OCI-M1 (cell line): ENCODE measurements around the gene PPP2R2D.
A peak's percentile ranks its signal among the peaks of the same experiment; 100 is the strongest.
"Not testable (repeated sequence)": the region's sequence is repeated elsewhere in the genome, so short reads cannot be mapped to it uniquely, and the experiment has no call there.

ENCODE experiments used
- DNase-seq: peaks from one replicate; lab custom pipeline; 2025; lab: John Stamatoyannopoulos, UW

Gene PPP2R2D

DNA sequence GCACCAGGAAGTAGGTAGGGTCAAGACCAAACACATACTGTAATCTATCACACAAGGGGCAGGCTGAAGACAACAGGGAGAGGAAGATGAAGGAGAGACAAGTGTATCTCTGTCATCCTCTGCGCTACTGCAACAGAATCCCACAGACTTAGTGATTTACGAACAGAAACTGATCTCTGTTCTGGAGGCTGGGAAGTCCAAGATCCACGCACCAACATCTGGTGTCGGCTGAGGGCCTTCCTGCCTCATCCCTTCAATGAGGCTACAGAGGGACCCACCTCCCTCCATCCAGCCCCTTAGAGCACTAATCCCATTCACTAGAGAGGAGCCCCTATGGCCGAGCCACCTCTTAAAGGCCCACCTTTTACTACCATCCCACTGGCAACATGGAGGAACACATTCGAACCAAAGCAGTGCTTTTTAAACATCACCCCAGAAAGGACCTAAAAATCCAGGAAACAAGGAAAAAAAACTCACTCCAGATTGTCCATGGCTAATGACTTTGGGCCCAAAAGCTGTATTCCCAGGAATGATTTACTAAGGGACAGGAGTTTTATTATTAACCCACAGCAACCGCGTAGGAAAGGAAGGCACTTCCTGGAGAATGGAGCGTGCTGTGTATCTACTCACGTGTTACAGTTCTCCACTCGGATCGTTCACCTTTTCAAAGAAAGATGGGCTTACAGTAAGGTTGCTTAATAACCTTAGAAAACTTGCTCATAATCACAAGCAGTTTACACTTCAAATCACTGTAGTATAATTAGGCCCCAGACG is 76.7 kb downstream of the PPP2R2D start:
- no peak for DNase-seq

DNA sequence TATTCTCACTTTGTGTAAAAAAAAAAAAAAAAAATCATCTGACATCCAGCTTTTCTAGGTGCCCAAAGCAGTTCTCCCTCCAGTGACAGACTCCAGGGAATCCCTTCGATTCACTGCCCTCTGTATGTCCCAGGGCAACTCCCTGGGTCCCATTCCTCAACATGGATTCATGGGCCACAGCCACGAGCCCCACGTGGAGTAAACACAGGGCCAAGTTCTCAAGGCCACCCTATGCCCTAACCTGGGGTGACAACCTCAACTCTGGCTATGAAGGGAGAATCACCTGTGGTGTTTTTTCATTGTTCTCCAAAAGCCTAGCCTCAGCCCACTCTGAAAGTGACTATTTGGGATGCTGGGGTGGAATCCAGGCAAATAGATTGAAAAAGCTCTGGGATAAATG is 77.6 kb downstream of the PPP2R2D start:
- DNase-seq: no peak

DNA sequence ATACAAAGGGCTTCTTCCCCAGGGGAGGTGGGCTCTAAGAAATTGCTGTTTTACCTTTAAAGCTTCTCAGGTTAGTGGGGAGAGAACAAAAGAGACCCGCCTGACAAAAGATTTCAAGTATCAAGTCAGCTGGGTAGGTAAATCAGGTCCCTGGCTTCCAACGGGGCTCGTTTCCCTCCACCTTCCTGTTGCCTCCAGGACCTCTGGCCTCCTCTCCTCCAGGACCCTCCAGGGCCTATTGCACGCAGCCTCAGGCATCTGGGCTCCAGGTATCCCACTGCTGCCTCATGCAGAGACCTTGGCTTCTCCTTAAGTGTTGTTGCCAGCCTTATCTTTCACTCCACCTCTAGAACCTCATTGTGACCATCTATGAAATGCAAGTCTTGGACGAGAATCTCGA is 78.0 kb downstream of the PPP2R2D start:
- DNase-seq: no peak

DNA sequence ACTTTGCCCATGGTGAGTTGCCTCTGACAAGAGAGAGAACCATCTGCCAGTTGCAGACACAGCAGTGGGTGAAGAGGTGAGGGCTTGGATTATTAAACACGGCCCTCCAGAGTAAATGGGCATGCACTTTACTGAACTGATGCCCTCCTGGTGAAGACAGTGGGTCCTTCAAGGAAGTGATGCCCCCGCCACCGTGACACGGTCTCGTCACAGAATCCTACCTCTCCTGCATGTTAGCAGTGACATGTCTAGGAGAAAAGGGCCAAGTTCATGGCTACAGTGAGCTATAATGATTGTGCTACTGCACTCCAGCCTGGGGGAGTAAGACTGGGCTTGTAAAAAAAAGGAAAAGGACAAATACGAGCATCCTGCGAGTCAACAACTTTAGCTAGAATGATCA is 78.5 kb downstream of the PPP2R2D start:
- DNase-seq: no peak

DNA sequence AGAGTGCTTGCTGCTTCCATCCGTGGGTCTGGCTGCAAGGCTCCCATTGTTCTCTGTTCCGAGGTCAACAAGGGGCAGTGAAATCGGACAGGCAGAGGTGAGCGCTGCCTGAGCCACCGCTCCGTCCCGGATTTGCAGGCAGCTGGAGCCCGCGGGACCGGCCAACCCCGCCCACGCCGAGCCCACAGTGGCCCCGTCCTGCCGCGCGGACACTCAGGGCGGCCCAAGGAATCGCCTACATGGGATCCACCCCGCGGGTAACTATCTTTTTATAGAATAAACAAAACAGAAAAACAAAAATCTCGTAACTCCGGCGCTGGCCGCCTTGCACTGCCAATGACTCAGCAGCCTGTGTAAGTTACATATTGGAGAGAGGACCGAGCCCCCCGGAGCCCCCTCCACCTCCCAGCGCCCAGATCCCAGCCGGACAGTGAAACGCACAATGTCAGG is 79.0 kb downstream of the PPP2R2D start:
- DNase-seq: no peak

DNA sequence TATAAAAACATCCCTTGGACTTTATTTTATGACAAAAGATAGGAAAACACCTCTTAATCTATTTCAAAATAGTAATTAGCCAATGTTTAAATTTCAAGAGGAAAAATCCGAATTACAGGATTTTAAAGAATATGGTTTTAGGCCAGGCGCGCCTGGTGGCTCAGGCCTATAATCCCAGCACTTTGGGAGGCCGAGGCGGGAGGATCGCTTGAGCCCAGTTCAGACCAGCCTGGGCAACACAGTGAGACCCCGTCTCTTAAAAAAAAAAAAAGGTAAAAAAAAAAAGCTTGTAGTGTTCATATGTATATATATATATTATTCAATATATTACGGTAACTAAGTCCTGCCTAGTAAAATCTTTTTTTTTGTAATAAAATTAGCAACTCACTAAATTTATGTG is 79.5 kb downstream of the PPP2R2D start:
- DNase-seq: no peak

DNA sequence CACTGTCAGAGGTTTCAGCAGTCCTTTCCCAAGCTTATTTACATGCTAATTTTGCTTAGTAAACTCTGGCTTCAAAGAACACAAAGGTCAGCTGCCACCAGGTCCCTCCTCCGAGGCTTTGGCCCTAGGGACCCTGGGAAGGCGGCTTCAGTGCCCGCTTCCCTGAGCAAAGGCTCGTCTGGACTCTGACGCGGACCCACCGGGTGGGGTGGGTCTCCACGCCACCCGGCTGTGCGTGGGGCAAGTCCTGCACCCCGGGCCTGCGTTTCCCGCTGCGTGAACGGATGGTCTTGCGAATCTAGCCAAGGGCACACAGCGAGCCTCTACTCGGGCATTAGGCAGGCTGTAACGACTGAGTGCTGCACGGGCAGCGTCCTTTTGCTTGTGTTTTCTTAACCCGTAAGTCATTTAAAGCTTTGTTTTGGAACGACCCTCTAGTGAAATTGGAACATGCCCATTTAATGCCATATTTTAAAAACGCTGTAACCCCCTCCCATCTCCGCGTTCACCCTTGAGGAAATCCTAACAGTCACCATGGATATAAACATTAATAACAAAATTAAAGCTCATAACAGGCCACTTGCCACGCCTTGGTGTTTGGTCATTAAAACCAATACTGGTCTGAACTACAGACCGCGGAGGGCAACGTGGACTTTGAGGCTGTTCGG is 80.1 kb downstream of the PPP2R2D start:
- no peak for DNase-seq

DNA sequence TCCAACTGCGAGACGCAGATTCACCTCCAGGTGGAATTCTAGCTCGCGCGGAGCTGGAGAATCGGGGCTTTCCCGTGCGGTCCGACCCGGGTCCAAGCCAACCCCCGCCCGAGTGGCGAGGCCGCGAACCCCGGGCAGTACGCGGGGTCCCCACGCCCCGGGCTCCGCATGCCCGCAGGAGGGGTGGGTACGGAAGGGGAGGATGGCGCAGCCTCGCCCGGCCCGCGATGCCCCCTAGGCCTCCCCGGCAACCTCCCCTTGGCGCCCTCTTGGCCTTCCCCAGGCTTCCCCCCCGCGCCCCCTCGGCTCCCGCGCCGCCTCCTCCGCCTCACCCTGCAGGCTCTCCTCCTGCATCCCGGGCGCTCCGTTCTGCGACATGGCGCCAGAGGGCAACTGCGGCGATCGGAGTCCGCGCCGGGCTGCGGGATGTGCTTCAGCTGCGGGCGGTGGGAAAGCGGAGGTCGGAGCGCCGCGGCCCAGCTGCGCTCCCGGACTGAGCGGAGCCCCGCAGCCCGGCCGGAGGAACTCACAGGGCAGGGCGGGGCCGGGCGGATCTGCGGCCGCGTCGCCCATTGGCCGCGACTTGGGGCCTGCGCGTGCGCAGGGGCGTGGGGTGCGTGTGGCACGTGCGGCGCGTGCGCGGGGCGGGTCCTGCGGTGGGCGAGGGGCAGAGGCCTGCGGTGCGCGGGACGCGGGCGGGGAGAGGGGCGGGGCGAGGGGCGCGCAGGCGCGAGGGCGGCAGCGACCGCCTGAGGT is 80.8 kb downstream of the PPP2R2D start, which contains the start of gene BNIP3:
TSS of gene BNIP3 (minus strand) at position 495 of the 756 bp plus-strand sequence. CDS start at position 378, 117 bp downstream.
- peak; percentile 62 for DNase-seq

DNA sequence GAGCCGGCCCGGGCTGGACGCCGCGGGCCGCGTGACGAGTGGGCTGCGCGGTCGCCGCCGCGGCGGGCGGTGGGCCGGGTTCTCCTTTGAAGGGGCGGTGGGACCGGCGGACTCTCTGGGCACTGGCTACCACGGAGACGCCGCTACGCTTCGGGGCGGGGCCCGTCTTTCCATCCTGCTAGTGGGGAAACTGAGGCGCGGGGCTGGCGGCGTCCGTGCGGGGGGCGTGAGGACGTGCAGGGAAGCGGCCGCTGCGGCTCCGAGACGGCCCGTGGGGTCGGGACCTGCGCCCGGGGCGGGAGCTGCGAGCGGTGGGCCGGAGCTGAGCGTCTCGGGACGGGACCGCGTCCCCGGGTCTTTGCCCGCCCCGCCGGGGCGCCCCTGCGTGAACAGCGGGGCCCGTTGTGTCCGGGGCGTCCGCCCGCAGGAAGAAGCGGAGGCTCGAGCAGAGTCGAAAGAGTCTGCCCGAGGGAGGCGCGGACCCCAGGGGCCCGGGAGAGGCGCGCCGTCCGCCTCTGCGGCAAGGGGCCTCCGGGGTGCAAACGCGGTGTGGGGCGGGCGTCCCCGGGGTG is 81.5 kb downstream of the PPP2R2D start:
- DNase-seq: no peak

DNA sequence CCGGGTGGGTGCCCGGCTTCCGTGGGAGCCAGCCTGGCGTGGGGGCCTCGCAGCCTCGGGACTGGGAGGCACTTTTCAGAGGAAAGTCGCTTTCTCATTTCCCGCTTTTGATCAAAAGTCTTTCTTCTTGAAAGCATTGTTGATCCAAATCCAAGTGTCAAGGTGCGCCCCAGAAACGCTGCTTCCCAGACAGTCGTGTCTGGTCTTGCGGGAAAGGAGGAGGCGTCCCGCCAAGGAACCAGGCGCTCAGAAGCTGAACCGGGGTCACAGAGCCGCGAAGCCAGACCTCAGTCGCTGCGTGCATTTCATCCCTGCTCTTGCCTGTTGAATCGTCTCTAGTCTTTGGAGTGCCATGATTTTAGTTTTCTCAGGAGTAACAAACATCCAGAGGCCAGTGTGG is 82.0 kb downstream of the PPP2R2D start:
- DNase-seq: no peak

DNA sequence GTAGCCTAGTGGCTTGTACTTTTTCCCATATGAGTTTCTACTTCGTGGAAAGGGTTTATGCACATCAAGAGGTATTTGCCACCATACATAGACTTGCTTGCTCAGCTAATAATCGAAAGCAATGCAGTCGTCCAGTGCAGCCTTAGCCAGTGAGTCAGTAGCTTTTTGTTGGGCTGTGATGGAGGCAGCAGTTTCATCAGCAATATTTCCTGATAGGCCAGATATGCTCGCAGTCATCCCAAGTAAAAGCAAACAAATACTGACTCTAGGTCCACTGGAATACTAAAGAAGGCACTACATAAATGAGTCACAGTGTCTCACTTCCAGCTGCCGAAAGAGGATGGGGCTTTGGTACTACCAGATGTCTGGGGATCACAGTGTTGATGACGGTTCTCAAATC is 83.0 kb downstream of the PPP2R2D start:
- DNase-seq: no peak

DNA sequence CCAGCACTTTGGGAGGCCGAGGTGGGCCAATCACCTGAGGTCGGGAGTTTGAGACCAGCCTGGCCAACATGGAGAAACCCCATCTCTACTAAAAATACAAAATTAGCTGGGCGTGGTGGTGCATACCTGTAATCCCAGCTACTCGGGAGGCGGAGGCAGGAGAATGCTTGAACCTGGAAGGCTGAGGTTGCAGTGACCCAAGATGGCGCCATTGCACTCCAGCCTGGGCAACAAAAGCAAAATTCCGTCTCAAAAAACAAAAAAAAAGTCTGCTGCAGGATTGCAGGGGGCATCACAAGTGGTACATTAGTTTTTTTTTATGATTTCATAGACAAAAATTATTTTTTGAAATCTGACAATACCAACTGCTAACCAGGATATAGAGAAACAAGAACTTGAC is 86.0 kb downstream of the PPP2R2D start:
- not testable (repeated sequence) for DNase-seq

DNA sequence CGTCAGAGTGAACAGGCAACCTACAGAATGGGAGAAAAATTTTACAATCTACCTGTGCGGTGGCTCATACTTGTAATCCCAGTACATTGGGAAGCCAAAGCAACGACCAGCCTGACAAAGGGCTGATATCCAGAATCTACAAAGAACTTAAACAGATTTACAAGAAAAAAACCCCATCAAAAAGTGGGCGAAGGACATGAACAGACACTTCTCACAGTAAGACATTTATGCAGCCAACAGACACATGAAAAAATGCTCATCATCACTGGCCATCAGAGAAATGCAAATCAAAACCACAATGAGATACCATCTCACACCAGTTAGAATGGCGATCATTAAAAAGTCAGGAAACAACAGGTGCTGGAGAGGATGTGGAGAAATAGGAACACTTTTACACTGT is 86.5 kb downstream of the PPP2R2D start:
- DNase-seq: not testable (repeated sequence)

DNA sequence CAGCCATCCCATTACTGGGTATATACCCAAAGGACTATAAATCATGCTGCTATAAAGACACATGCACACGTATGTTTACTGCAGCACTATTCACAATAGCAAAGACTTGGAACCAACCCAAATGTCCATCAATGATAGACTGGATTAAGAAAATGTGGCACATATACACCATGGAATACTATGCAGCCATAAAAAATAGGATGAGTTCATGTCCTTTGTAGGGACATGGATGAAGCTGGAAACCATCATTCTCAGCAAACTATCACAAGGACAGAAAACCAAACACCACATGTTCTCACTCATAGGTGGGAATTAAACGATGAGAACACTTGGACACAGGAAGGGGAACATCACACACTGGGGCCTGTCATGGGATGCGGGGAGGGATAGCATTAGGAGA is 87.0 kb downstream of the PPP2R2D start:
- not testable (repeated sequence) for DNase-seq

DNA sequence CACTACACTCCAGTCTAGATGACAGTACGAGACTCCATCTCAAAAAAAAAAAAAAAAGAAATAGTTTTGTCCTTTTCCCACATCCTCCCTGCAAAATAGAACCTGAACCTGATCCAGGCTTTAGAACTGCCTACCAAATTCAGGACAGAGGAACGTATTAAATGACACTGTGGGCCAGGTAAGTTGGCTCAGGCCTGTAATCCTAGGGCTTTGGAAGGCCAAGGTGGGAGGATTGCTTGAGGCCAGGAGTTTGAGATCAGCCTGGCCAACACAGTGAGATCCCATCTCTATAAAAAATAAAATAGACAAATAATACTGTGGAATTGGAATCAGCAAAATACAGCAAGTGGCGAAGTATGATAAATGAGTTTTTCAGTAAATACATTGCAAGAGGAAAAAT is 90.9 kb downstream of the PPP2R2D start:
- DNase-seq: no peak

DNA sequence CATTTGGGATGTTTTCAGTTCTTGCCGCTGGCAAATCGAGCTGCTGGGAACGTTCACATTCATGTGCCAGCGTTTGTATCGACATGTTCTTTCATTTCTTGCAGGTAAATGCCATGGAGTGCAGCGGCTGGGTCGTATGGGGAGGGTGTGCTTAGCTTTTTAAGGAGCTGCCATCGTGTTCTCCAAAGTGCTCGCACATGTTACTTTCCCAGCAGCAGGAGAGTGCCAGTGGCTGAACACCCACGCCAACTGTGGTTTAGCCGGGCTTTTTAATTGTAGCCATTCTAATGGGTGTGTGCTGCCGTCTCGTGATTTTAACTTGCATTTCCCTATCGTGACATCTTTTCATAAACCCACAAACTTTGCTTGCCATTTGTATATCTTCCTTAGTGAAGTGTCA is 92.5 kb downstream of the PPP2R2D start:
- DNase-seq: no peak

DNA sequence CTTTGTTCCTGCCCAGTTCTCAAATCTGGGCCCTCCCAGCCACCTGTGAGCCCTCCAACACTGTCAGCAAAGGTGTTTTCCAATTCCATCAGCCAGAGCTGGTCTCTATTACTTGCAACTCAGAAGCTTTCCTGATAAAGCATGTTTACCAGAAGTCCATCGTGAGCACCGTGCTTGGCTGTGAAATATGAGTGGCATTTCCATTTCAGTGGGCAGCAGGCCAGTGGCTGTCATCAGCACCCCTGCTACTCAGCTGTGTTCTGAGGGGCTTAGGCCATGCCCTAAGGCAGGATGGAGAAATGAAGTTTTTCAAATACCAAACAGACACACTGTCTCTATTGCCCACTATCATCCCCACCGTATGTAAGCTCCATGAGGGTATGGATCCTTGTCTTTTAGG is 93.6 kb downstream of the PPP2R2D start:
- no peak for DNase-seq

DNA sequence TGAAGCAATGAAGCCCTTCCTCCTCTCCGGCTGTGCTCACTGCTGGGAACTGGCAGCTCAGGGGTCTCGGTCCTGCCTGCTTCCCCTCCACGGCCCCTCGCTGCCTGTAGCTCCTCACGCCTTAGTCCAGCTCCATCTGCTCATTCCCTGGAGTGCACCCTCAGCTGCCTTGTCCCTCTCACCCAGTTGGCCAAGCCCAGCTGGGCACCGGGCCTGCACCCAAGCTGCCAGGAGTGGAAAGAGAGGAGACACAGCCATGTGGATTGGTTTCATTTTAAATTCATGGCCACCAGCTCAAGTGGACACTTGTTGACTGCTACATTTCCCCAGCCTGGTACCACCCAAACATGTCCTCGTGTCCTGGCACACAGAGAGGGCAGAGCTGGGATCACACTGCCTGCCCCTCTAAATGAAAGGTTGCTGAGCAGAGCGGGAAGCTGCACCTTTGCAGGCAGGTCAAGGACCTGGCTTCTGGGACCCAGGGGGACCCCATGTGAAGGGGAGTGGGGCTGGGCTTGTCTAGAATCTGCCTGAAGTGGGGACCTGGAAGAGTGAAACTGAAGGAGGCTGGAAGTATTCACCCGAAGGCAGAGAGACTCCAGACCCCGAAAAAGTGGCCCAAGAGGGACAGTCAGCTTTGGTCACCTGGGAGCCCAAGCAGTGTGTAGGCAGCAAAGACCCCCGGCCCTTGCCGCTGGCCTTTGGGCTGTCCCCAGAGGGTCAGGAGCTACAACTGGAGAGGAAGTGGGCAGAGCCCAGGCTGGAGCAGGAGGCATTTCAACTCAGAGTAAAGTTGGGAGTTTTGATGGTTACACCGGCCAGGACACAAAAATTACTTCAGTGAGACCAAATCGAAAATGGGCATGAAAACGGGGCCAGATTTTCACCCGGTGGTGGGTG is 95.9 kb downstream of the PPP2R2D start:
- no peak for DNase-seq

DNA sequence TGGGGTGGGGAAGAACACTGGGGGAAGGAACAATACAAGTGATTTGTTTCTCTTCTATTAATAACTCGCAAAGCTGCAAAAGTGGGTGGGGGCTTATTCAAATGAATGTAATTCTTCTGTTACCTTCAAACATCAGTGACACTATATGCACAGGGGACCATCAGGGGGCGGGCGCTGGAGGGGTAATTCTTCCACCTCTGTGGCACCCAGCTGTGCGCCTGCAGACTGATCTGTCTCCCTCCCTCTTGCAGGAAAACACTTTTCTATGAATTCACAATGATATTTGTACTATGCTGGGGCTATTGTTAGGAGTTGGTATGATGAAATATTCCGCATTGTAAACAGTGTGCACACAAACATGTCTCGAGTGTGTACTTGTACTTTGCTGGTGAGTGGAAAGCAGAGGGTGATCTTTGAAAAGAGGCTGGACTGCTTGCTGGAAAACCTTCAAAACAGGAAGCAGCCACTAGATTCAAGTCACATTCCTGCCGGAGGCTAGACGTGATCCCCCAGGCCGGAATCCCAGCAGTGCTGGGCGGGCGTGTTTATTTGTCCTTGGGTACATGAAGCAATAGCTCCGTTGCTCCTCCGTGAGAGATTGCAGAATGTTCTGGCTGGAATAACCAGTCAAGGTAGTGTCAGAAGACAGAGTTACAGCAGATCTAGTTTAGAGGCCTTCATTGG is 96.7 kb downstream of the PPP2R2D start:
- no peak for DNase-seq

DNA sequence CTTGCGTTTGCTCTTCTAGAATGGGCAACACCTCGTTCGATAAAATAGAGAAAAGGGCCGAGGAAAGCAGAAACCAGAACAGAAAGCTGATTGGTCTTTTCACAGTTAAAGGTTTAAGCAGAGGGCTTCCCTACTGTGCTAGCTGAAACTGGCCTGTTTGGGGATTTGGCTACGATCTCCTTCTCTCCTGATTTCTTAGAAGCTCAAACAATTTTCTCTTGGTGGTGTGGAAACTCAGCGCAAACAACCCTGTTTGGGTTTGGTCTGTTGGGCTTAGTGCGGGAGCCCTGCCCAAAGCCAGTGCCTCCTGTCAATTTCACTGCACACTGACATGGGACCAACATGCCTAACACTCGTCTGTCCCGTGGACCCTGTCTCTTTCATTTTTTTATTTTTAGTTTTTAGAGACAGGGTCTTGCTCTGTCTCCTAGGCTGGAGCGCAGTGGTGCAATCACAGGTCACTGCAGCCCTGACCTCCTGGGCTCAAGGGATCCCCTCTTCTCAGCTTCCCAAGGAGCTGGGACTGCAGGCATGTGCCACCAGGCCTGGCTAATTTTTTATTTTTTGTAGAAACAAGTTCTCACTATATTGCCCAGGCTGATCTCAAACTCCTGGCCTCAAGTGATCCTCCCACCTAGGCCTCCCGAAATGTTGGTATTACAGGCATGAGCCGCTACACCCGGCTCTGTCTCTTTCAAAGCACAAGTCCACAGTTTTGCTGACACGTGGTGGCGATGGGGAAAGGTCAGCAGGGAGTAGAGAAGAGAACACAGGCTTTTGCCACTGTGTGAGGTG is 97.4 kb downstream of the PPP2R2D start:
- no peak for DNase-seq
